ENCODE measurements around the gene RPS6KA5.

DNA sequence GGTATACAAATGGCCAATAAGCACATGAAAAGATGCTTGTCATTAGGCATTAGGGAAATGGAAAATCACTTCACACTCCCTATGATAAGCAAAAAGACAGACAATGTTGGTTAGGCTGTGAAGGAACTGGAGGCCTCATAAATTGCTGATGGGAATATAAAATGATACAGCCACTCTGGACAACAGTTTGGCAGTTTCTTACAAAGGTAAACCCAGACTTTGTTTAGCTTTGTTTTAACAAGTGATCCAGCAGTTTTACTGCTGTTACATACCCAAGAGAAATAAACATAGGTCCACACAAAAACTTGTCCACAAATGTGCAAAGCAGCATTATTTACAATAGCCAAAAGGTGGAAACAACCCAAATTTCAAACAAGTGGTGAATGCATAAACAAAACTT, 5.4 kb downstream of the RPS6KA5 start:
- TF ChIP-seq, protein P1, sequence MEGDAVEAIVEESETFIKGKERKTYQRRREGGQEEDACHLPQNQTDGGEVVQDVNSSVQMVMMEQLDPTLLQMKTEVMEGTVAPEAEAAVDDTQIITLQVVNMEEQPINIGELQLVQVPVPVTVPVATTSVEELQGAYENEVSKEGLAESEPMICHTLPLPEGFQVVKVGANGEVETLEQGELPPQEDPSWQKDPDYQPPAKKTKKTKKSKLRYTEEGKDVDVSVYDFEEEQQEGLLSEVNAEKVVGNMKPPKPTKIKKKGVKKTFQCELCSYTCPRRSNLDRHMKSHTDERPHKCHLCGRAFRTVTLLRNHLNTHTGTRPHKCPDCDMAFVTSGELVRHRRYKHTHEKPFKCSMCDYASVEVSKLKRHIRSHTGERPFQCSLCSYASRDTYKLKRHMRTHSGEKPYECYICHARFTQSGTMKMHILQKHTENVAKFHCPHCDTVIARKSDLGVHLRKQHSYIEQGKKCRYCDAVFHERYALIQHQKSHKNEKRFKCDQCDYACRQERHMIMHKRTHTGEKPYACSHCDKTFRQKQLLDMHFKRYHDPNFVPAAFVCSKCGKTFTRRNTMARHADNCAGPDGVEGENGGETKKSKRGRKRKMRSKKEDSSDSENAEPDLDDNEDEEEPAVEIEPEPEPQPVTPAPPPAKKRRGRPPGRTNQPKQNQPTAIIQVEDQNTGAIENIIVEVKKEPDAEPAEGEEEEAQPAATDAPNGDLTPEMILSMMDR (IDR thresholded peaks at IDR 0.05), result no peak
- no peak for TF ChIP-seq ZFX (IDR thresholded peaks at IDR 0.05; ENCODE audit: borderline replicate concordance)
